ENCODE results near the gene ARID1B. TPM values are rescaled to one million over a fixed set of nuclear protein-coding genes. Genes with fewer than 3 reads are reported as not detected.

The ARID1B gene
- total RNA-seq, 1 experiment from 2014 or later, result 18.2 TPM

- no peak for DNase-seq (ENCODE audit: low read depth)
Observed at GRCh38 chr6:157205473-157206358, 428.5 kb downstream of the ARID1B start.

GRCh38 chr6:157206359-157206815, 429.2 kb downstream of the ARID1B start:
- DNase-seq (ENCODE audit: low read depth), result no peak

GRCh38 chr6:157207521-157208076, 430.4 kb downstream of the ARID1B start:
- no peak for DNase-seq (ENCODE audit: low read depth)

GRCh38 chr6:157209865-157210530, 432.8 kb downstream of the ARID1B start:
- no peak for DNase-seq (ENCODE audit: low read depth)

GRCh38 chr6:157210954-157211353, 433.8 kb downstream of the ARID1B start:
- no peak for DNase-seq (ENCODE audit: low read depth)

- DNase-seq (ENCODE audit: low read depth), result no peak
Observed at GRCh38 chr6:157211603-157212455, 434.7 kb downstream of the ARID1B start.

GRCh38 chr6:157213426-157213825, 436.2 kb downstream of the ARID1B start:
- no peak for DNase-seq (ENCODE audit: low read depth)

GRCh38 chr6:157213907-157214565, 436.9 kb downstream of the ARID1B start:
- DNase-seq (ENCODE audit: low read depth), result no peak

GRCh38 chr6:157215717-157216116, 438.5 kb downstream of the ARID1B start:
- DNase-seq (ENCODE audit: low read depth), result no peak

GRCh38 chr6:157216570-157216969, 439.4 kb downstream of the ARID1B start:
- no peak for DNase-seq (ENCODE audit: low read depth)

- DNase-seq (ENCODE audit: low read depth), result no peak
Observed at GRCh38 chr6:157217198-157217893, 440.2 kb downstream of the ARID1B start.

- DNase-seq (ENCODE audit: low read depth), result no peak
Observed at GRCh38 chr6:157217894-157218370, 440.8 kb downstream of the ARID1B start.

- DNase-seq (ENCODE audit: low read depth), result no peak
Observed at GRCh38 chr6:157218371-157219198, 441.4 kb downstream of the ARID1B start.

GRCh38 chr6:157219201-157220200, 442.3 kb downstream of the ARID1B start:
- DNase-seq (ENCODE audit: low read depth), result peak; percentile 79

GRCh38 chr6:157220485-157220884, 443.3 kb downstream of the ARID1B start:
- no peak for DNase-seq (ENCODE audit: low read depth)

- peak; percentile 54 for DNase-seq (ENCODE audit: low read depth)
Observed at GRCh38 chr6:157221049-157221816, 444.1 kb downstream of the ARID1B start.

GRCh38 chr6:157221817-157222175, 444.6 kb downstream of the ARID1B start:
- DNase-seq (ENCODE audit: low read depth), result no peak
